Calu3 (cell line): ENCODE data around the gene PANK2. TPM values are rescaled to one million over a fixed set of nuclear protein-coding genes. Genes with fewer than 3 reads are reported as not detected.
"Not testable (repeated sequence)": the region's sequence is repeated elsewhere in the genome, so short reads cannot be mapped to it uniquely, and the experiment has no call there.

Experiments
- BruUV-seq: library from RNA; stranded (reverse); fragments of 400-500 nt; replicated peaks from 2 replicates; lab custom pipeline; 2021; lab: Mats Ljungman, UMichigan
- CTCF ChIA-PET: fragments of 300-600 bp; sonication (Branson Sonifier 250); formaldehyde crosslinking; loops from one replicate; lab custom pipeline; 2022; ENCODE audit warnings: antibody characterized with exemption; lab: Charles Lee
- DNase-seq: peaks from one replicate; pipeline ENCODE4 v3.0.0; 2022
- H3K27ac Mint-ChIP-seq: one replicate; pipeline ENCODE4 v1.8.0; 2022; ENCODE audit warnings: mixed read lengths; ENCODE audit not compliant: unreplicated experiment
- H3K27me3 Mint-ChIP-seq: one replicate; pipeline ENCODE4 v1.8.0; 2022; ENCODE audit warnings: mixed read lengths; ENCODE audit not compliant: unreplicated experiment
- H3K36me3 Mint-ChIP-seq: one replicate; pipeline ENCODE4 v1.8.0; 2022; ENCODE audit warnings: mild to moderate bottlenecking, moderate library complexity, mixed read lengths; ENCODE audit not compliant: insufficient read depth, unreplicated experiment
- H3K4me1 Mint-ChIP-seq: one replicate; pipeline ENCODE4 v1.8.0; 2022; ENCODE audit warnings: mild to moderate bottlenecking, low read depth, mixed read lengths; ENCODE audit not compliant: unreplicated experiment
- H3K4me3 Mint-ChIP-seq: one replicate; pipeline ENCODE4 v1.8.0; 2022; ENCODE audit warnings: mild to moderate bottlenecking, low read depth, moderate library complexity, mixed read lengths; ENCODE audit not compliant: unreplicated experiment
- H3K9me3 Mint-ChIP-seq: one replicate; pipeline ENCODE4 v1.8.0; 2022; ENCODE audit warnings: low read depth, mixed read lengths; ENCODE audit not compliant: unreplicated experiment
- intact Hi-C: fragments of 100-400 bp; cut with micrococcal nuclease; formaldehyde crosslinking; loops from one replicate; pipeline ENCODE4 v1.10.0; 2022; ENCODE audit not compliant: unreplicated experiment
- total RNA-seq: library from RNA; stranded (reverse); gene quantifications from 2 replicates; pipeline ENCODE4 v1.2.3, GENCODE V29; 2022
- TF ChIP-seq, protein P1 (sequence below): fragments of 200-600 bp; IDR thresholded peaks from one replicate; pipeline ENCODE4 v1.8.0; 2022; ENCODE audit warnings: antibody characterized with exemption; ENCODE audit not compliant: unreplicated experiment

Gene PANK2
- total RNA-seq, 1 experiment from 2014 or later = 37.9 TPM

DNA sequence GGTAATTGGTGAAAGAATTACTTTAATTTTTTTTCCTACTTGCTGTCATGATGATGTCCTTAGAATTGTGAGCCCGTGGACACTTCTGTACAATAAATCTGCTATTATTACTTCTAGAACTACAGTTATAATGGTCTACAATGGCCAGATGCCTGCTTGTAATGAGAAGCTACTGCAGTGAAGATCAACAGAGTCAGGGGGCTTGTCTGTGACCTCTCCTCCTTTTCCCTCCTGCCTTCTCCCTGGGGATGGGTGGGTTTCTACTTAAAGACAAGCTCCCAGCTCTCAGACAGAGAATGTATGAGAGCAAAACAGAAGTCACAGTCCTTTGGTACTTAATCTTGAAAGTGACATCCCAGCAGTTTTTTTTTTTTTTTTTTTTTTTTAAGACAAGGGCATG lies 13.2 kb upstream of the PANK2 start:
- CTCF ChIA-PET = no interaction called here
- Mint-ChIP-seq H3K36me3 (peaks cover 23% of the 10 kb centered on the region), H3K4me1 (no peaks in the 10 kb centered on the region), H3K27me3 (no peaks in the 10 kb centered on the region), H3K9me3 (no peaks in the 10 kb centered on the region), H3K27ac (no peak overlapping the region), H3K4me3 (no peak overlapping the region)
- BruUV-seq = no TSS peak
- DNase-seq = no peak
- intact Hi-C loops = no loop called here
- TF ChIP-seq, protein P1, sequence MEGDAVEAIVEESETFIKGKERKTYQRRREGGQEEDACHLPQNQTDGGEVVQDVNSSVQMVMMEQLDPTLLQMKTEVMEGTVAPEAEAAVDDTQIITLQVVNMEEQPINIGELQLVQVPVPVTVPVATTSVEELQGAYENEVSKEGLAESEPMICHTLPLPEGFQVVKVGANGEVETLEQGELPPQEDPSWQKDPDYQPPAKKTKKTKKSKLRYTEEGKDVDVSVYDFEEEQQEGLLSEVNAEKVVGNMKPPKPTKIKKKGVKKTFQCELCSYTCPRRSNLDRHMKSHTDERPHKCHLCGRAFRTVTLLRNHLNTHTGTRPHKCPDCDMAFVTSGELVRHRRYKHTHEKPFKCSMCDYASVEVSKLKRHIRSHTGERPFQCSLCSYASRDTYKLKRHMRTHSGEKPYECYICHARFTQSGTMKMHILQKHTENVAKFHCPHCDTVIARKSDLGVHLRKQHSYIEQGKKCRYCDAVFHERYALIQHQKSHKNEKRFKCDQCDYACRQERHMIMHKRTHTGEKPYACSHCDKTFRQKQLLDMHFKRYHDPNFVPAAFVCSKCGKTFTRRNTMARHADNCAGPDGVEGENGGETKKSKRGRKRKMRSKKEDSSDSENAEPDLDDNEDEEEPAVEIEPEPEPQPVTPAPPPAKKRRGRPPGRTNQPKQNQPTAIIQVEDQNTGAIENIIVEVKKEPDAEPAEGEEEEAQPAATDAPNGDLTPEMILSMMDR = no peak

DNA sequence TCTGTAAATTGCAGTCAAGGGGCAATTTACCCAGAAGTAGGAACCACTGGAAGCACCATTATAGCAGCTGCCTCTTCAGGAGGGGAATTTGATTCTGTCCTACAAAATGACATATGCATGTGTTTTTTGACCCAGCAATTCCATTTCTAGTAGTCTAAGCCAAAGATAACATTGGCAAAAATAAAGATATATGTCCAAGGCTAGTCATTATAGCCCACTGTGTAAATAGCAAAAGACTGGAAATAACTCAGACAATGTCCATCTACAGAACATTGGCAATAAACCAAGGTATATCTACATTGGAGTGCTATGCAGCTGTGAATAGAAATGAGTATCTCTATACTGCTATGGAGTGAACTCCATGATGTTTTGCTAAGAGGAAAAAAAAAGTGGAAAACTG lies 12.5 kb upstream of the PANK2 start:
- no peak for DNase-seq
- Mint-ChIP-seq H3K36me3 (peaks cover 20% of the 10 kb centered on the region), H3K4me3 (no peak overlapping the region), H3K27ac (no peak overlapping the region), H3K9me3 (no peaks in the 10 kb centered on the region), H3K4me1 (no peaks in the 10 kb centered on the region), H3K27me3 (no peaks in the 10 kb centered on the region)
- CTCF ChIA-PET = no interaction called here
- BruUV-seq = no TSS peak
- TF ChIP-seq, protein P1 = no peak
- intact Hi-C loops = no loop called here

DNA sequence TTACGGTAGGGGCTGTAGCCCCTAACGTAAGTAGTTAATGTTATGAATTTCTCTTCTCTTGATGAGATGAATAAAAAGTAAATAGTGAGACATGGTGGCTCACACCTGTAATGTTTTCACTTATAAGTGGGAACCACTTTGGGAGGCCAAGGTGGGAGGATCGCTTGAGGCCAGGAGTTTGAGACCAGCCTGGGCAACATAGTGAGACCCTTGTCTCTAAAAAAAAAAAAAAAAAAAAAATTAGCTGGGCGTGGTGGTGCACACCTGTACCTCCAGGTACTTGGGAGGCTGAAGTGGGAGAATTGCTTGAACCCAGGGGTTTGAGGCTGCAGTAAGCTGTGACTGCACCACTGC lies 10.3 kb upstream of the PANK2 start:
- H3K4me1 Mint-ChIP-seq, H3K27ac Mint-ChIP-seq, CTCF ChIA-PET: not testable (repeated sequence)

DNA sequence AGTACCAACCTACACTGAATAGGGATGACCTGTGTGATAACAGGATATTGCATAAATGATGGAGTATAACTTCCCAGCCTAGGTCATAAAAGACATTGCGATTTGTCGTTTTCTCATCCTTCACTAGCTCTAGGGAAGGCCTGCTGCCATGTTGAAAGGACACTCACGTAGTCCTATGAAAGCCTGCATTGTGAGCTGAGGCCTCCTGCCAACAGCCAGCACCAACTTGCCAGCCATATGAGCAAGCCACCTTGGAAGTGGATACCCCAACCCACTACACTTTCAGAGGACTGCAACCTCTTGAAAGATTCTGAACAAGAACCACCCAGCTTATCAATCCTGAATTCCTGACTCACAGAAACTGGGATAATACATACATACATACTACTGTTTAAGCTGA lies 3.5 kb upstream of the PANK2 start:
- Mint-ChIP-seq H3K9me3 (no peaks in the 10 kb centered on the region), H3K4me3 (no peak overlapping the region), H3K27ac (no peak overlapping the region), H3K4me1 (peaks cover 7% of the 10 kb centered on the region), H3K36me3 (peaks cover 37% of the 10 kb centered on the region), H3K27me3 (no peaks in the 10 kb centered on the region)
- no TSS peak for BruUV-seq
- intact Hi-C loops = no loop called here
- no peak for DNase-seq
- TF ChIP-seq, protein P1 = no peak
- CTCF ChIA-PET = no interaction called here

More for the DNA sequence above, 10.3 kb upstream of the PANK2 start:
- peaks cover 21% of the 10 kb centered on the region for H3K36me3 Mint-ChIP-seq
- BruUV-seq, H3K27me3 Mint-ChIP-seq, intact Hi-C loops, DNase-seq, H3K4me3 Mint-ChIP-seq, H3K9me3 Mint-ChIP-seq: not testable (repeated sequence)

DNA sequence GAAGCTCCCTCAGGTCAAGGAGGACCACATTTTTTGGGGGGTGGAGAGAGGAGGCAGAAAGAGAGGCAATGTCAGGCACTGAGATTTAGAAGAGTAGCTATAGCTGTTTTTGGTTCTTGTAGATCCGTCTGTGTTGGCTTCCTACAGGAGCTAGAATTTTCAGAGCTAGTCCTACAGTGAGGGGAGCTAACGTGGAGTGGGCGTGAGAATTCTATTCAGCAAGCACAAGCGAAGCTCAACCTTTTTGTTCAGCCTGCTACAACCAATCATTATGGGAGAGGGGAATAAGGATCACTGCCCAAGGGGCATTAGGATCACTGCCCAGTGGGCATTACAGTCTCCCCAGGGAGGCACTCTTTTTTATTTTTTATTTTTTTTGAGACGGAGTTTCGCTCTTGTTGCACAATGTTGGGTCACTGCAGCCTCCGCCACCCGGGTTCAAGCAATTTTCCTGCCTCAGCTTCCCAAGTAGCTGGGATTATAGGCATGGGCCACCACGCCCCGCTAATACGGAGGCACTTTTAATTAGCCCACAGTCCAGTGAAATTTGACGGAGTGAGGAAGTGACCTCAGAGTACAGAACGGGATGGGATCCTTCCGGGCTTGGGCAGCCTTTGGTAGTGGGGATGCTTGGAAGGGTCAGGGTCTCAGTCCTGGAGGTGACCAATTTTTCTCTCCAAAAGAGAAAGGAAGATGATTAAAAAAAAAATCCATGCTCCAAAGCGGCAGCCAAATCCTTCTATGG lies 1.1 kb upstream of the PANK2 start:
- H3K9me3 Mint-ChIP-seq = no peaks in the 10 kb centered on the region
- peak overlapping the region; percentile 98 for H3K4me3 Mint-ChIP-seq
- no peak for DNase-seq
- H3K27ac Mint-ChIP-seq = peak overlapping the region; percentile 91
- peaks cover 51% of the 10 kb centered on the region for H3K36me3 Mint-ChIP-seq
- intact Hi-C loops = no loop called here
- BruUV-seq = no TSS peak
- CTCF ChIA-PET = interaction anchor here (0.7 kb wide), 1 partner anchor 13 kb away, joined by 5 read pairs; no protein-coding TSS in a partner anchor
- TF ChIP-seq, protein P1 = no peak
- H3K4me1 Mint-ChIP-seq = peaks cover 7% of the 10 kb centered on the region
- no peaks in the 10 kb centered on the region for H3K27me3 Mint-ChIP-seq
